Measurements from ENCODE around the gene ALOX12B. TPM values are rescaled to one million over a fixed set of nuclear protein-coding genes. Genes with fewer than 3 reads are reported as not detected.

The ALOX12B gene
- total and polyA plus RNA-seq, 2 of the 13 experiments (the other 11 are each of a cell fraction or from before 2014, with no cell fraction given), result 0.13 TPM; not detected in 1

- peaks cover 1% of the 10 kb centered on the region for H3K4me1 ChIP-seq (ENCODE audit: insufficient read depth, low read length)
- H3K36me3 ChIP-seq (replicated peaks in 1 of 2; ENCODE audit: control insufficient read depth in 1 of 2, insufficient read depth in 2 of 2, low read length in 2 of 2), result no peaks in the 10 kb centered on the region
- ChIA-PET CTCF (ENCODE audit: low intra/inter-chr PET ratio, low total read pairs) (no interaction called here), POLR2A (interaction anchor here (1.1 kb wide), 1 partner anchor 99 kb away, joined by 5 read pairs; no protein-coding TSS in a partner anchor)
- no peak overlapping the region for H3K27ac ChIP-seq (ENCODE audit: extremely low read length, insufficient read depth, low read length)
- peaks cover 24 to 84% of the 10 kb centered on the region in 2 experiments for H3K27me3 ChIP-seq (ENCODE audit: control insufficient read depth in 1 of 2, insufficient read depth in 2 of 2, low read length in 2 of 2)
- no TSS peak for BruUV-seq (replicated peaks)
- FAIRE-seq (no peak), ATAC-seq (peak; percentile 78), DNase-seq (ENCODE audit: low spot score) (peak; percentile 32)
- no peaks in the 10 kb centered on the region for H3K79me2 ChIP-seq (ENCODE audit: insufficient read depth, low read length)
- H2AFZ ChIP-seq (ENCODE audit: low read length), result no peak overlapping the region
- no peak overlapping the region for H3K9ac ChIP-seq (ENCODE audit: insufficient read depth, low read depth, low read length)
- intact Hi-C loops (cut with micrococcal nuclease; ENCODE audit: unreplicated experiment), result no loop called here
- in situ Hi-C loops (cut with HindIII; ENCODE audit: extremely low pct_ligation_motif_present, low pct_unique_long_range_greater_than_20kb), result loop anchor here (5.0 kb wide), 1 partner anchor 43 kb away; the partner anchor contains the start of gene ALOXE3
- 16% methylated on average over 19 of the region's 28 CpGs for WGBS (ENCODE audit: low lambda C conversion rate)
- H3K9me3 ChIP-seq (ENCODE audit: low read length), result no peaks in the 10 kb centered on the region
- peaks cover 9% of the 10 kb centered on the region; the same call in 1 of the 2 replicates for H4K20me1 ChIP-seq (ENCODE audit: insufficient read depth, low read length)
- peak overlapping the region in 1 of 3 experiments; percentile 41; a peak in 1 of 6 replicates for H3K4me3 ChIP-seq (replicated peaks in 1 of 3; ENCODE audit: insufficient read depth in 1 of 3, low read depth in 2 of 3, low read length in 3 of 3)
- peak overlapping the region; percentile 51; the same call in 1 of the 2 replicates for H3K4me2 ChIP-seq (ENCODE audit: low read depth, low read length)
- no peak for TF ChIP-seq ZBTB40 (IDR thresholded peaks at IDR 0.05)
- TF ChIP-seq ZBTB40 (CRISPR knock-in tag; IDR thresholded peaks at IDR 0.05), result 0 out of 2 replicates have a peak, but pooled peaks have one; percentile 23
- TF ChIP-seq TBX2 (CRISPR knock-in tag; IDR thresholded peaks at IDR 0.05; ENCODE audit: borderline replicate concordance), result 0 out of 2 replicates have a peak, but pooled peaks have one; percentile 21
- peak; percentile 89 for TF ChIP-seq XRCC5 (optimal IDR thresholded peaks at IDR 0.05; ENCODE audit: low read length)
- no peak for TF ChIP-seq ELK4 (CRISPR knock-in tag; IDR thresholded peaks at IDR 0.05; ENCODE audit: borderline replicate concordance)
- TF ChIP-seq HMGXB4 (CRISPR knock-in tag; IDR thresholded peaks at IDR 0.05; ENCODE audit: borderline replicate concordance in 1 of 2, low read depth in 1 of 2), result peak in 1 of 2 experiments; percentile 23; a peak in 1 of 4 replicates
- no peak for TF ChIP-seq HMGA1 (CRISPR knock-in tag; conservative IDR thresholded peaks at IDR 0.05)
- no peak for TF ChIP-seq CBX5 (CRISPR knock-in tag; IDR thresholded peaks at IDR 0.05; ENCODE audit: borderline replicate concordance)
- peak; percentile 62; the same call in 1 of the 2 replicates for TF ChIP-seq EED (CRISPR knock-in tag; IDR thresholded peaks at IDR 0.05)
- TF ChIP-seq ZFX (CRISPR knock-in tag; IDR thresholded peaks at IDR 0.05; ENCODE audit: low read depth), result no peak
Measured at GRCh38 chr17:8073627-8074484, 13.7 kb downstream of the ALOX12B start.

All from HepG2 (cell line).